GM18909 (cell line): ENCODE measurements around the gene SMIM10L2A.
"Not testable (repeated sequence)": the region's sequence is repeated elsewhere in the genome, so short reads cannot be mapped to it uniquely, and the experiment has no call there.

Experiments
- ATAC-seq: cut with Tn5 transposase; IDR thresholded peaks from one replicate; pipeline ENCODE4 v1.9.1; 2021; ENCODE audit warnings: mild to moderate bottlenecking; ENCODE audit not compliant: unreplicated experiment, poor library complexity

Gene SMIM10L2A

DNA sequence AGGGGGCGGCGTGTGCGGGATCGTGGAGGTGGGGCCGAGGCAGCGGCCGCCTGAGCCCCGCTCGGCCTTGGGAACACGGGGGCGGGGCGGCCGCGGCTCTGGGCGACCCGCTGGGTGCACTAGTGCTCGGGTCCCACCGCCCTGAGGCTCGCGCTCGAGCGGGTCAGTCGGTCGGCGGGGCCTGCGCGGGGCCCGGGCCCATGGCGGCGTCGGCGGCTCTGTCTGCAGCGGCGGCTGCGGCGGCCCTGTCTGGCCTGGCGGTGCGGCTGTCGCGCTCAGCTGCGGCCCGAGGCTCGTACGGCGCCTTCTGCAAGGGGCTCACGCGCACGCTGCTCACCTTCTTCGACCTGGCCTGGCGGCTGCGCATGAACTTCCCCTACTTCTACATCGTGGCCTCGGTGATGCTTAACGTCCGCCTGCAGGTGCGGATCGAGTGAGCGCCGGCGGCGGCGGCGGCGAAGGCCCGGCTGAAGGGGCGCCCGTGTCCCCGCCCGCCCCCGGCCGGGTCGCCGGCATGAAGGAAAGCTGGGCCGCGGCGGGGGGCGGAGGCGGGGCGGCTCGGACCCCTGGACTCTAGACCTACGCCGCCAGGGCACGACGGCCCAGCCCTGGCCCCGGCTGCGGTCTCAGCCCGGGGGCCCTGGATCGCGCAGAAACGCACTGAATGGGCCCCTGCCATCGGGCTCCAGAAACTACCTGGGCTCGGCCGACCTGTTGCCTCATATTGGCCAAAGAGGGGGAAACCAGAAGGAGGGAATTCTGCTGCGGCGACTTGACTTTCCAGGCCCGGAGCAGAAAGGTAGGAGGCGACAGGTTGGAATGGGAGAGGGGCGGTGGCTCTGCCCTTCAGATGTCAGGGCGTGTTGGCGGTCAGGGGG is at the start of gene SMIM10L2A:
Gene SMIM10L2A (plus strand): TSS at position 13 of the 878 bp plus-strand sequence. CDS start 188 bp downstream, at position 201.
- ATAC-seq: peak; percentile 48

DNA sequence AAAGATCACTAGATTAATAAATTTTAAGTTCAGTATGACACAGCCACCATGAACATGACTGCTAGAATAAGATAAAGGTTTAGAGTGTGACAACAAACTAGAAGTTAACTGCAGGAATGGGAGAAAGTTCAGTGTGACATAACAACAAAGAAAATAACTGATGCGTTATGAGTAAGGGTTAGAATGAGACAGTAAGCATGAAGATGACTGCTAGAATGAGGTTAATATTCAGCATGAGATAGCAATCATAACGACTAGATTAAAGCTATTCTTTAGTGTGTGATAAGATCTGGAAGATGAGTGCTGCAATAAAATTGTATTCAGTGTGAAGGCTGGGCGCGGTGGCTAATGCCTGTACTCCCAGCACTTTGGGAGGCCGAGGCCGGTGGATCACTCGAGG is 48.4 kb upstream of the SMIM10L2A start:
- no peak for ATAC-seq

DNA sequence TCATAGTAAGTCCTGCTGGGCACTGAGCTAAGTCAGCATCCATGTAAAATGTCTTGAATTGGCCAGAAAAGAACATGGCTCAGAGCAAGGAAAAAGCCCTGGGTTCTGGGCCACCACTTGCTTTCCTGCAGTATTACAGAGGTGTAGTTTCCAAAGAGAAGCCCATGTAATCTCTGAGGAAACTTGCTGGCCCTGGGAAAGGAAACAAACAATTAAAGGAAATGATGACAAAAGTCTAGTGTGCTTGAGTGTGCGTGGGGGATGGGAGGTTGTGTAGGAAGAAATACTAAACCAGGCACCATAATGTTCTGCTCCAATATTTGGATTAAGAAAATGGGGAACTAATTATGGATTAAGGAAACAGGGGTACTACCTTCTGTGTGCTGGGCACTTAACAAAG is 39.5 kb upstream of the SMIM10L2A start:
- no peak for ATAC-seq

DNA sequence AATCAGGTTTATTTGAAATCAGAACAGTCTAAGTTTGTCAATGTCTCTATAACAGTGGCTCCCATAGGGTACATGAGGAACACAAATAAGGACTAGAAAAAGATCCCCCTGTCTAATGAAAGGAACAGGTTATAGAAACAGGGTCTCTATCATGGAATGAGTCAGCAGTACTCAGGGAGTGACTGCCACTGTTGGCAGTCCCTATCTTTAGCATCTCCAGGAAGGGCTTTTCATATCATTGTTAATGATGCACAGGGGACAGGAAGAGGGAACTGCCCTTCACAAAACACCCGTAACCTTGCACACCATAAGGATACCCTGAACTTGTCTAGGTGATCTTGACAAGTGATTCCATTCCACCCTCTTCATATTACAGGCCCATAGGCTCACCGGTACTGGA is 38.5 kb upstream of the SMIM10L2A start:
- ATAC-seq: no peak

DNA sequence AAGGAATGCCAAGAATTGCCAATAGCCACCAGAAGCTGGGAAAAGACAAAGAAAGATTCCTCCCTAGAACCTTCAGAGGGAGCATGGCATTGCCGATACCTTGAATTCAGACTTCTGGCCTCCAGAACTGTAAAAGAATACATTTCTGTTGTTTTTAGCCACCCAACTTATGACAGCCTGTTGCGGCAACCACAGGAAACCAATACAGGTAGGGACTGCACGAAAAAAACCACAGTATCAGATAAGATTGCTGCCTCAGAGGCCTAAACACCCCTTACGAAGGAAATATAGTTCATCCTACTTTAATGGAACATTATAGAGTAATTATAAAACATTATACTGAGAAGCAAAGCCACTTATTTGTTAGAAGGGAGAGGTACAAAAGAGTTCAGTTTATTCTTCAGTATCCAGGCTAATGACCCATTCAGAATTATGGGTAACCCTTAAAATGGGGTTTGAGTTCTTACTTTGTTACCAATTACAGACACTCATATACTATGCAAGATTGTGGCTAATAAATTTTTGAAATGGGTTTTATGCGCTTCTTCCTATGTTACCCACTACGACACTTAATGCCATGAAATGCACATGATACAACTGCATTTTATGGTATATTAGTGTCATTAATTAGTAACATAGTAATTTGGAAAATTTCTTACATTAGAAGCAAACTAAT is 37.4 kb upstream of the SMIM10L2A start:
- no peak for ATAC-seq

DNA sequence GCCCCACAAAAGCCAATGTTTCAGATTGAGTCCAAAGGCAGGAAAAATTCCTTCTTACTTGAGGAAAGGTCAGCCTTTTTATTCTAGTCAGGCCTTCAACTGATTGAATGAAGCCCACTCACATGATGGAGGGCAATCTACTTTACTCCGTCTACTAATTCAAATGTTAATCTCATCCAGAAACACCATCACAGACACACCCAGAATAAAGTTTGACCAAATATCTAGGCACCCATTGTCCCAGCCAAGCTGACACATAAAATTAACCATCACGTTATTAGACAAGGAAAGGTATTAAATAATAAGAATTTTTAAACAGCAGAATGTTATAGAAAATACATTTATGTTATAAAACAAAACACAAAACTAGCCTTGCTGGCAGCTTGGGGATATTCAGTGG is 32.9 kb upstream of the SMIM10L2A start:
- ATAC-seq: no peak

DNA sequence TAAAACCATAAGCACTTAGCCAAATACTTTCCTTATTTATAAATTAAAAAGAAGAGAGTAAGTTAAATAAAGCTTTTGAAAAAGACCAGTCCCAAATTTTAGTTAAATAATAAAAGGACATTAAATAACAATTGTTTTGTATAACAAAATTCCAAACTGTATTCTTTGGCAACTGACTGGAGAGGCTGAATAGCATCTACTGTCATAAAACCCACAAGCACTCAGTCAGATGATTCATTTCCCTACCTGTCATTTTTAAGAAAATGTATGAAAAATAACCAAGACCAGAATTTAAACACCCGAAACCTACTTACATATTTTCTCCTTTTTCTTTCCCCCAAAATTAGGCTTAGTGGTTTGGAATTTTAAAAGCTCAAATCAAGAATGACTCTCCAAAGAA is 32.5 kb upstream of the SMIM10L2A start:
- no peak for ATAC-seq

DNA sequence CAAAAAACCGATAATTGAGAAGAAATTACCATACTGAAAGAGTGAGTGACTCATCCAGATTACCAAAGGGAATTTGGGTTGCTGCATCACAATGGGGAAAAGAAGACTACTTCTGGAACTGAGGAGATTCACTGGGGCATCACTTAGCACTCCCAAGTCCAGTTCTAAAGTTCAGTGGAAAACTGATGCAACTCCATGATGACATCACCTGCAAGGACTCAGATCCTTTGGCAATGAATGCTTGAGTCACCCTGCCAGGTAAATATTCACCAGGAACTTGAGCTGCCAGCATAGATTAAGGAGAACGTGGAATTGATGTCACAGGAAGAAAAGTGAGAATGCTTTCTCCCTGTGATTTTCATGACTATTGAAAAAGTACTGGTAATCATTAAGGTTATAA is 32.0 kb upstream of the SMIM10L2A start:
- no peak for ATAC-seq

DNA sequence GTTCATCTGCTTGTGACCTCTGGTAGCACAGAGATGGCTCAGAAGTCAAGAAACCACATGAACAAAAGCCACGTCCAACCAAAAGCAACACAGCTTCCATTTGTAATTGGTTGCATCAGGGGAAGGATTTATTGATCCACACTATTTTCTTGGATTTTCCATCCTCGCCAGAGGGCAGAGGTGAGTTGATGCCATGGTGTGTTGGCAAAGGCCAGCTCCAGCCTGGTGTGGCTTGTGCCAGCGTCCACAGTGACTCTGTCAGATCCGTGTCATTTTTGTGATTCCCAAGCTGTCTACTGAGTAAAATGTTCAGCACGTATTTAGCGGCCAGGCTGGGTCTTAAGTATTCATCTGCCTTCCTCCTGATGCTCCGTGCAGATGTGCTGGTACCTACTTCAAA is 30.0 kb upstream of the SMIM10L2A start:
- no peak for ATAC-seq

DNA sequence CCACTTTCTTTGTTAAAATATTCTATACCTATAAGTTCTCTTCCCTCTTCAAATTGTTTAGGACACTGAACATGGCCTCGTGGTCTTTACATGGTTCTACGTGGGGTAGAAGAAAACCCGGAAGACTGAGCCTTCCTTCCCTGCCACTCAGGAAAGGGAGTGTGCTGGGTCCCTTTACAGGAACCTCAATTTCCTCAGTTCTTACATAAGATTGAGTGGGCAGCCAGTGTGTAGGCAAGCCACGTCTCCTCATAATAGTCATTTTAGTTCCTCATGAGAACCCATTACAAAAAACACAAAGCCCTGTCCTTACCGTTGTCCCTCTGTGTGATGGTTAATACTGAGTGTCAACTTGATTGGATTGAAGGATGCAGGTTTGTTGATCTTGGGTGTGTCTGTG is 28.7 kb upstream of the SMIM10L2A start:
- no peak for ATAC-seq

DNA sequence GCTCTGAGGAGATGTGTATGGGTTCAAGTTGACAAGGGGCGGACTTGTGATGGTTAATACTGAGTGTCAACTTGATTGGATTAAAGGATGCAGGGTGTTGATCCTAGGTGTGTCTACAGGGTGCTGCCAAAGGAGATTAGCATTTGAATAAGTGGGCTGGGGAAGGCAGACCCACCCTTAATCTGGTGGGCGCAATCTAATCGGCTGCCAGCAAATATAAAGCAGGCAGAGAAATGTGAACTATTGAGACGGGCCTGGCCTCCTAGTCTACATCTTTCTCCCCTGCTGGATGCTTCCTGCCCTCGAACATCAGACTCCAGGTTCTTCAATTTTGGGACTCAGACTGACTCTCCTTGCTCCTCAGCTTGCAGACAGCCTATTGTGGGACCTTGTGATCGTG is 26.7 kb upstream of the SMIM10L2A start:
- no peak for ATAC-seq

DNA sequence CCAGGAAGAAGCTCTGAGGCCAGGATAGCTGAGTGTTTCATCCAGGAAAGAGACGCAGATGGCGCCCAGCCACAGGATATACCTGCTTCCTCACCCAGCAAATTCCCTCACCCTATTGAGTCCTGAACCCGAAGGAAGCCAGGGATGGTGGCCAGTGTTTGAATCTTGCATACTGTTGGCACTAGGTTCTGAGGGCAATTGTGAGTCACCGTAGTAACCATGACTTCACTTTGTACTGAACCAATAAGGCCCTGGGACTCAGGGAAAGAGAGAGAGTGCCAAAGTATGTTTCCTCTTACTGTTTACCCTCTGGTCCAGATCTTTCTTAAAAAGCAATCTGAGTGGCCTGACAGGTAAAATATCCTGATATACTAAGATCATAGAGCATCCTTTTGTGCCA is 25.6 kb upstream of the SMIM10L2A start:
- no peak for ATAC-seq

DNA sequence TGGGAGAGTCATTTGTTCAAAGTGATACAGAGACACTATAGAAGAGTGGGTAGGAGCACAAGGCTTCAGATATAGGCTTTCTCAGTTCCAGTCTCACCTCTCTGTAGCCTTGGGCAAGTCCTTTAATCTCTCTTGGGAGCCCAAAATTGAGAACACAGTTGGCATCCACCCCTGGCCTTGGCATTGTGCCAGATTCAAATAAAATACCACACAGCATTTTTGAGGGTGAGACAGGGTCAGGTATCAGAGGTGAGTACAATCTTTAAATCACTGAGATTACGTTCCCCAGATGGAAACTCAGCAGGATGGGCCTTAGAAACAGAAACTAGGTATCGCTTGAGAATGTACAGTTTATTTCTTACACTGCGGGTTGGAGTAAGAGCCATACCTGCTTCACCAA is 25.2 kb upstream of the SMIM10L2A start:
- ATAC-seq: no peak

DNA sequence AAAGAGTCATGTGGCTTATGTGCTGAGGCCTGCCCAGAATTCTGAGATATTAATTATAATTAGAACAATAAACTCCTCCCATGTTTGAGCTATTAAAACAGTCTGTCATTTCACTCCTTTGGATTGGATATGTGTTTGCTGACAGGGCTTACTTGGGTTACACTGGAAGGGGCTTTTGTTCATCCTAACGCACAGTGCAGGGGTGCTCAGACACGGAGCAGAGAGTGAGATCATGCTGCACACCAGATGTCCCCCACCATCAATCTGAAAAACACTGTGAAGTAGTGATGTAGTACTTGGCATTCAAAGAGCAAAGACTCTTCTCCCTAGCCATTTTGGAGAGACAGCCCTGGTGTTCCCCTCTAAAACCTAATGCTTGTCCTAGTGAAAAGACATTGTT is 24.1 kb upstream of the SMIM10L2A start:
- no peak for ATAC-seq

DNA sequence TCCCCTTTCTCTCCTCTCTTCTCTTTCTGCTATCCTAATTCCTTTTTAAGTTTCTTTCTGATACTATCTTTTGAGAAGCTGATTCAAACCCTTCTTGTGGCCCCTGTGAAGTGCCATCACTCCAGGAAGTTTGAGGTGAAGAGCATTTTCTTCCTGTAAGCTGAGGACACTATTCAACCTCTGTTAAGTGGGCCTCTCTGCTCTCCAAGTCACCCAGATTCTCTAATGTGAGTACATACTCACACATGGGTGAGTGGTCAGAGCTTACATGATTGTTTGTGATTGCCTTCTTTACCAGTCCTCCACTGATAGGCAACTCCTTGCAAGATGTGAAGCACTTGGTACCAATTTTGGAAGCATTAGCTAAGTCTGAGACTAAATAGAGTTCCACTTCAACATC is 18.4 kb upstream of the SMIM10L2A start:
- no peak for ATAC-seq

DNA sequence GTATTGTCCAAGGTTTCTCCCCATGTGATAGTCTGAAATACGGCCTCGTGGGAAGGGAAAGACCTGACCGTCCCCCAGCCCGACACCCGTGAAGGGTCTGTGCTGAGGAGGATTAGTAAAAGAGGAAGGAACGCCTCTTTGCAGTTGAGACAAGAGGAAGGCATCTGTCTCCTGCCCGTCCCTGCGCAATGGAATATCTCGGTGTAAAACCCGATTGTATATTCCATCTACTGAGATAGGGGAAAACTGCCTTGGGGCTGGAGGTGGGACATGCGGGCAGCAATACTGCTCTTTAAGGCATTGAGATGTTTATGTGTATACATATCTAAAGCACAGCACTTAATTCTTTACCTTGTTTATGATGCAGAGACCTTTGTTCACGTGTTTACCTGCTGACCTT is 15.3 kb upstream of the SMIM10L2A start:
- not testable (repeated sequence) for ATAC-seq

DNA sequence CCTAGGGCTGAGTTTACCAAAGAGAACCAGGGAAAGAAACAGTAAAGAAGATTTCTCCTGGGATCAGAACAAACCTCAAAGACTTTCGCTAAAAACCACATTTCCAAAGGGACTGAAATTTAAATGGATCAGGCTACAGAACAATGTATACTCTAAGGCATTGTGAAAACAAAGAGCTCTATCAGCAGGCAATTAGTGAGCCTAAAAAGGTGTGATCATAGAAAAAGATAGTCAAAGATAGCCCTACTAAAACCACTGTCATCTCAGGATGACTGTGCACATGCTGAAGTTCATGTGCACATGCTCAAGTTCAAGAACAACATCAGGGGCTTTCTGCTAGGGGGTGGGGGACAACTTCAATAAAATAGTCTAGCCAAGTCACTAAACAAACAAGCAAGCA is 12.9 kb upstream of the SMIM10L2A start:
- no peak for ATAC-seq

DNA sequence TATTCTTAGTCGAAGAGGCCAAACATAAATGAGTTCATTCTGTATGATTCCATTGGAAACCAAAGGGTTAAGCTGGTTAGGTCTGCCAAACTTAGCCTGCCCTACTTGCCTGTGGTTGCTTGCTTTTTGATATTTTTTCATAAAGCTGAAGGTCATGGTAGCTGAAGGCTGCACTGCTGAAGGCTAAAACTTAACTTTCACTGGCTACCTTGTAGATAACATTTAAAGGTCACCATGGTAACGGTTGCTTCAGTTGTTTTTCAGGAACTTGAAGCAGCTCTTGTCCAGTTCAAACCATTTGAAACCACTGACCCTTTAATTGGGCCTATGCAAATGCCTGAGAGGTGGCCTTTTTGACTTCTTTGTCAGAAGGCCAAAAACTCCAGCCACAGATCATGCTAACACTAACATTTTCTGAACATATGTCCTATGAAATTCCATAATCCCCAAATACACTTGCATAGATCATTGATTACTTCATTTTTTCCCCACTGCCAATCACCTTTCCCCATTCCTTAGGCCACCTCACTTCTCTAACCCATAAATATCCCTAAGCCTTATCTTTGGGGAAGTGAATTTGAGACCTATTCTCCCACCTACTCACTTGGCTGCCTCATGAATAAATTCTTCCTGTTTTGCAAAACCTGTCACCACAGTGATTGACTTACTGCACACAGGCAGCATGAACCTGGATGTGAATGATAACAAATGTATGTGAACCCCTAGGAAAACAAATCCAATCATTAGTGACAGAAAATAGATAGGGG is 10.7 kb upstream of the SMIM10L2A start:
- no peak for ATAC-seq

DNA sequence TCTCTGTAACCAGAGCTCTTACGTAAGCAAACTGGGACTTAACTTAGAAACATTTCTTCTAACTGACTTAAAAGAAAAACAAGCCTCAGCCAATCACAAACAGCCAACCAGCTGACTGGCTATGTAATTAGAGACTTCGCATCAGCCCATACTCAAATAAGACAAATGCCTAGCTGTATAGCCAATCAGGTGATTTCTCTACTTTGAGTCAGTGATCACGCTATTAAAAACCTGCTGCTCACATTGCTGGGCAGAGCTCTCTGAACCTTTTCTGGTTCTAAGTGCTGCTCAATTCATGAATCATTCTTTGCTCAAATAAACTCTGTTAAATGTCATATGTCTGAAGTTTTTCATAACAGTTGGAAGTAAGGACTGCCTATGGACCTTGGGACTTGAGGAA is 9.9 kb upstream of the SMIM10L2A start:
- ATAC-seq: no peak

DNA sequence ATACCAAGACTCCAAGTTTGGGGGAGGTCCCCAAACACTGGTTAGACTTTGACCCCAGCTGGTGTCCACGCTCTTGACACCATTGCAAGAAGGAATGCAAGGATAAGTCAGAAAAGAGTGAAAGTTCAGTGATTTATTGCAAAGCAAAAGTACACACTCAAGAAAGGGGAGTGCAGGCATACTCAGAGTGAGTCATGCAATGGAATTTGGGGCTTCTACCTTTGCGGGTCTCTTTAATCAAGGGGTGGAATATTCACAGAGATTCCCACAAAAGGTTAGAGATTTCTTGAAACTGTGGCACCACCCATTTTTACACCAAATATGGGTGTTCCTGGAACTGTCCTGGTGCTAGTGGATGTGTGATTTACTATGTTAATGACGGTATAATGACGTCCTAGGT is 5.2 kb upstream of the SMIM10L2A start:
- no peak for ATAC-seq

DNA sequence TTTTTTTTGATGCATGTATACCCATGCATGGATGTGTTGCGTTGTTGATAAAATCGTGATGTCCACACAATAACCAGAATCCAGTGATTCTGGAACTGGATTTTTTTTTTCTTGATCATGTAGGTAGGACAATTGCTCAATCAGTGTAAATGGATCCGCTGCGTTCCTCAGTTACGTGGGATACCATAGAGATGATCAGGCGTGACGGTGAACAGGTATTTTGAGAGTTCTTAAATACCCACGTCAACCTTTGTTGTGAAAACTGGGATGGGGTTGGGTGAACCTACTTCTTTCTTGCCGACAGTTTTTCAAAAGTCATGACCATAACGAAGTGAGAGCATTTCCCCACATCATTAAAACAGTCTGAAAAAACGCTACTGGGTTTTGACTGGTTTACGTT is 913 bp upstream of the SMIM10L2A start:
- ATAC-seq: no peak
